Peyer's patch (tissue), 4 donors: ENCODE measurements around the gene CRYL1.
A peak's percentile ranks its signal among the peaks of the same experiment; 100 is the strongest.

ENCODE experiments used
- CTCF ChIP-seq, 6 experiments: fragments of 450-650 bp in 4 of 6; fragments of 200-600 bp in 2 of 6; sonication (generic) in 1 of 6; IDR thresholded peaks; one replicate each; pipeline ENCODE4 v1.5.1; 2017 to 2019; ENCODE audit warnings: antibody characterized with exemption in 6 of 6, mild to moderate bottlenecking in 3 of 6, moderate library complexity in 1 of 6
- POLR2A ChIP-seq, 2 donors: fragments of 450-650 bp; IDR thresholded peaks; one replicate each; pipeline ENCODE4 v1.5.1; 2017; ENCODE audit warnings: antibody characterized with exemption in 2 of 2, mild to moderate bottlenecking in 2 of 2, moderate library complexity in 2 of 2

GRCh38 chr13:20495087-20496023, 30.3 kb downstream of the CRYL1 start:
- TF ChIP-seq CTCF (IDR thresholded peaks at IDR 0.05) (peak; percentile 73 to 97 (median 94)), POLR2A (IDR thresholded peaks at IDR 0.05) (no peak)
